Upper lobe of left lung (tissue), 6 donors: ENCODE data around the gene PTPRO. TPM values are rescaled to one million over a fixed set of nuclear protein-coding genes. Genes with fewer than 3 reads are reported as not detected.

Experiments used
- ATAC-seq, 2 donors: fragments of 200-7000 bp; cut with Tn5 transposase; one replicate each; pipeline ENCODE4 v1.9.1; 2022; ENCODE audit warnings: mild to moderate bottlenecking in 2 of 2, moderate library complexity in 2 of 2; ENCODE audit not compliant: low FRiP score in 2 of 2
- DNase-seq, 2 donors: peaks; one replicate each; pipeline ENCODE4 v3.0.0-alpha.2; 2019 to 2020
- H3K27ac ChIP-seq, 4 donors: fragments of 200-600 bp; sonication (generic); one replicate each; pipeline ENCODE4 v1.5.1; 2016 to 2019
- H3K27me3 ChIP-seq, 4 donors: fragments of 200-600 bp; sonication (generic); one replicate each; pipeline ENCODE4 v1.5.1; 2017 to 2019
- H3K36me3 ChIP-seq, 4 donors: fragments of 200-600 bp; sonication (generic); one replicate each; pipeline ENCODE4 v1.5.1; 2016 to 2019
- H3K4me1 ChIP-seq, 4 donors: fragments of 200-600 bp; sonication (generic); one replicate each; pipeline ENCODE4 v1.5.1; 2018 to 2019
- H3K4me3 ChIP-seq, 4 donors: fragments of 200-600 bp; sonication (generic); one replicate each; pipeline ENCODE4 v1.5.1; 2017 to 2019; ENCODE audit warnings: mild to moderate bottlenecking in 2 of 4, moderate library complexity in 1 of 4
- H3K9me3 ChIP-seq, 4 donors: fragments of 200-600 bp; sonication (generic); one replicate each; pipeline ENCODE4 v1.5.1; 2018 to 2019
- EP300 ChIP-seq, 4 donors: sonication (generic); formaldehyde crosslinking; IDR thresholded peaks; one replicate each; pipeline ENCODE4 v1.5.1; 2017; ENCODE audit warnings: antibody characterized with exemption in 4 of 4, control low read depth in 2 of 4
- POLR2A ChIP-seq, 4 donors: fragments of 450-650 bp; IDR thresholded peaks; one replicate each; pipeline ENCODE4 v1.5.1; 2016 to 2017; ENCODE audit warnings: antibody characterized with exemption in 4 of 4, mild to moderate bottlenecking in 2 of 4
- POLR2AphosphoS5 ChIP-seq, 2 donors: sonication (generic); formaldehyde crosslinking; IDR thresholded peaks; one replicate each; pipeline ENCODE4 v1.5.1; 2017; ENCODE audit warnings: antibody characterized with exemption in 2 of 2
- WGBS, 2 donors: methylation state at CpG; one replicate each; pipeline ENCODE4 v1.1.5; 2017 to 2018; 5-methylcytosine and 5-hydroxymethylcytosine counted together
- total RNA-seq, 6 donors: library from RNA; depleted of rRNA in 4 of 6; stranded (reverse); fragments of >200 nt in 4 of 6; gene quantifications; one replicate each; pipeline versions ENCODE4 v1.1.0 to v1.2.1, GENCODE V29; 2016 to 2021
- TF ChIP-seq, protein P1 (sequence below), 6 experiments: fragments of 450-650 bp in 4 of 6; fragments of 200-600 bp in 2 of 6; sonication (generic) in 2 of 6; IDR thresholded peaks; one replicate each; pipeline ENCODE4 v1.5.1; 2016 to 2019; ENCODE audit warnings: antibody characterized with exemption in 6 of 6
- donor health status: DM: no; HTN: no; CAD: no; lungs with moderate emphysema.
- donor health status: DM: no; HTN: yes; CAD: no; lungs with severe emphysema.

Gene PTPRO
- 10 to 100 TPM in 3 of 6 donors, 1 to 10 TPM in 3; 3.6 to 19.0 (median 8.4) TPM for total RNA-seq

DNA sequence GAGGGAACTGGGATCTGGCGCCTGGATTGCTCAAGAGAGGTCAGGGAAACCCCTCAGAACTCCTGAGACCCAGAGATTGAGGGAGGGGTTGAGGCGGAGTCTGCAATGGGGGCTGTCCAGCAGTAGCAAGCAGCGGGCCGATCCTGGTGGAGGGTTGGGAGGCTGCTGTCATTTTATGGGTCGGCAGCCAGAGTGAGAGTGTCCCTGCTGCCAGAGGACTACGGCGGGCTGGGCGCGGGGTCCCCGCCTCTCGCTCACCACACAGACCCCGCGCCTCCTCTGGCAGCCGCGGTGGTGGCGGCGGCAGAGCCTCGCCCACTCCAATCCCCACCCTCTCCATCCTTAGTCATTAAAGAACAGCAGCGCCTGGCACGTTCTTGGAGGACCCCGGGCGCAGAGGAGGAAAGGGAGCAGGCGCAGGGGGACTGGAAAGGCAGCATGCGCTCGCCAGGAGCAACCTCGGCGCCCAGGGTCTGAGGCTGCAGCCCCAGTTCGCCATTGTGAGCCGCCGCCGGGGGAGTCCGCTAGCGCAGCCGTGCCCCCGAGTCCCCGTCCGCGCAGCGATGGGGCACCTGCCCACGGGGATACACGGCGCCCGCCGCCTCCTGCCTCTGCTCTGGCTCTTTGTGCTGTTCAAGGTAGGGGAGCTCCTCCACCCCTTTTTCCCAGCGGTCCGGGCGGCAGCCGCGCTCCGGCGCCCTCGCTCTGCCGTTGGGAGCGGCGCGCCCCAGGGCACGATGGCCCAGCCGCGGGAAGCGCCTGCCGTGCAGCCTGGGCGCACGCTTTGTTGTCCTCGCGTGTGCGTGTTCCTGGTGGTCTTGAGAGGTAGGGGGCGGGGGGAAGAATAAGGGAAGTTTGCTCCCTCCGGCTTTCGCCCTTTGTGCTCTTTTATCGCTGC is at the start of gene PTPRO:
PTPRO (plus strand) TSS at position 345 of the 898 bp plus-strand sequence.
- Histone ChIP-seq H3K27ac (no peak within 1 kb of the TSS), H3K27me3 (peaks cover 0 to 17% (median 6%) of the 10 kb centered on the region in 4 donors), H3K36me3 (no peaks in the 10 kb centered on the region), H3K4me1 (peaks cover 0 to 14% (median 9%) of the 10 kb centered on the region in 4 donors), H3K9me3 (no peaks in the 10 kb centered on the region), H3K4me3 (peak within 1 kb of the TSS in 3 of 4 donors; percentile 17 to 43 (median 23))
- TF ChIP-seq POLR2A (IDR thresholded peaks at IDR 0.05) (no peak), POLR2AphosphoS5 (IDR thresholded peaks at IDR 0.05) (no peak), EP300 (IDR thresholded peaks at IDR 0.05) (no peak)
- TF ChIP-seq, protein P1, sequence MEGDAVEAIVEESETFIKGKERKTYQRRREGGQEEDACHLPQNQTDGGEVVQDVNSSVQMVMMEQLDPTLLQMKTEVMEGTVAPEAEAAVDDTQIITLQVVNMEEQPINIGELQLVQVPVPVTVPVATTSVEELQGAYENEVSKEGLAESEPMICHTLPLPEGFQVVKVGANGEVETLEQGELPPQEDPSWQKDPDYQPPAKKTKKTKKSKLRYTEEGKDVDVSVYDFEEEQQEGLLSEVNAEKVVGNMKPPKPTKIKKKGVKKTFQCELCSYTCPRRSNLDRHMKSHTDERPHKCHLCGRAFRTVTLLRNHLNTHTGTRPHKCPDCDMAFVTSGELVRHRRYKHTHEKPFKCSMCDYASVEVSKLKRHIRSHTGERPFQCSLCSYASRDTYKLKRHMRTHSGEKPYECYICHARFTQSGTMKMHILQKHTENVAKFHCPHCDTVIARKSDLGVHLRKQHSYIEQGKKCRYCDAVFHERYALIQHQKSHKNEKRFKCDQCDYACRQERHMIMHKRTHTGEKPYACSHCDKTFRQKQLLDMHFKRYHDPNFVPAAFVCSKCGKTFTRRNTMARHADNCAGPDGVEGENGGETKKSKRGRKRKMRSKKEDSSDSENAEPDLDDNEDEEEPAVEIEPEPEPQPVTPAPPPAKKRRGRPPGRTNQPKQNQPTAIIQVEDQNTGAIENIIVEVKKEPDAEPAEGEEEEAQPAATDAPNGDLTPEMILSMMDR (IDR thresholded peaks at IDR 0.05), result no peak
- DNase-seq (peak in 1 of 2 donors; percentile 82), ATAC-seq (peak; percentile 34 to 54)
- 2 to 4% methylated on average over 24 to 65 of the region's 70 CpGs for WGBS, 2 donors

DNA sequence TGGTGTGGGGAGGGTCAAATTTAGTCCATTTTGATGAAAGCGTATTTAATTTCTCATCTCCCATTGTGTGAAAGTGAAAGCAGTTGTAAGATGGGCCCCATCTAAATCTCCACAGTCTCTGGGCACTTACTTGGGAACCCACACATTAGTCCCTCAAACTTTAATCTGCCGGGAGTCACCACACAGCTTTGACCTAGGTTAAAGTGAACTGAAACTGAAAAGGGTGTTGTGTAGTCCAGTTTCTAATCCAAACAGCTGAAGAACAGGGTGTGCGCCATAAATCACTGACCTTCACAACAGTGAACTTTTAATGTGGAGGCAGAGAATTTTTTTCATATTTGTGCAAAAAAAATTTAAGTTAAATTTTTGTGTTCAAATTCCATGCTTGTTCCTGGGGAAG is 48.4 kb upstream of the PTPRO start:
- peaks cover 4 to 26% (median 17%) of the 10 kb centered on the region in 4 donors for H3K4me1 ChIP-seq
- DNase-seq, result no peak
- no peaks in the 10 kb centered on the region for H3K27me3 ChIP-seq
- no peak overlapping the region for H3K27ac ChIP-seq
- 67 to 72% methylated on average over 3 of the region's 3 CpGs for WGBS, 2 donors
- H3K4me3 ChIP-seq, result no peak overlapping the region
- TF ChIP-seq POLR2A (IDR thresholded peaks at IDR 0.05), result no peak
- TF ChIP-seq, protein P1 (IDR thresholded peaks at IDR 0.05), result no peak
- TF ChIP-seq EP300 (IDR thresholded peaks at IDR 0.05), result no peak
- no peak for TF ChIP-seq POLR2AphosphoS5 (IDR thresholded peaks at IDR 0.05)
- H3K36me3 ChIP-seq, result no peaks in the 10 kb centered on the region
- no peak for ATAC-seq
- no peaks in the 10 kb centered on the region for H3K9me3 ChIP-seq

DNA sequence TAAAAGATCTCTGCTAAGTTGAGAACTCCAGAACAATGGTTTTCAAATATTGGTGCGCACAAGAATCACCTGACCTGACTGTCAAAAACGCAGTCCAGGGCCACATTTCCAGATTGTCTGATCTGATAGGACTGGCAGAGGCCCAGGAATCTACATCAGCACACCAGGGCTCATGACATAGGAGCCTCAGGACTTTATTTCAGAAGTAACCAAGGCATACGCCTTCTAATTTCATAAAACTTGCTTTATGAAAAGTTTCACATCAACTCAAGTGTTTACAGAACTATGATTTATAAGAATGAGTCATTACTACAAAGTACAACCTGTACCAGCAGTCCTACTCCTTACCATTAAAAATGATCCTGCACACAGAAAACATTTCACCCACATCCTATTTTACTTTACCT is 47.7 kb upstream of the PTPRO start:
- ATAC-seq, result peak; percentile 14 to 66
- Histone ChIP-seq H3K4me3 (no peak overlapping the region), H3K36me3 (no peaks in the 10 kb centered on the region), H3K4me1 (peaks cover 11 to 31% (median 23%) of the 10 kb centered on the region in 4 donors), H3K27ac (peak overlapping the region in 1 of 4 donors; percentile 38), H3K27me3 (no peaks in the 10 kb centered on the region), H3K9me3 (no peaks in the 10 kb centered on the region)
- peak in 1 of 2 donors; percentile 51 for DNase-seq
- TF ChIP-seq, protein P1 (IDR thresholded peaks at IDR 0.05), result no peak
- peak in 1 of 4 donors; percentile 29 for TF ChIP-seq EP300 (IDR thresholded peaks at IDR 0.05)
- WGBS, 2 donors, result 47 to 58% methylated on average over 3 of the region's 3 CpGs

DNA sequence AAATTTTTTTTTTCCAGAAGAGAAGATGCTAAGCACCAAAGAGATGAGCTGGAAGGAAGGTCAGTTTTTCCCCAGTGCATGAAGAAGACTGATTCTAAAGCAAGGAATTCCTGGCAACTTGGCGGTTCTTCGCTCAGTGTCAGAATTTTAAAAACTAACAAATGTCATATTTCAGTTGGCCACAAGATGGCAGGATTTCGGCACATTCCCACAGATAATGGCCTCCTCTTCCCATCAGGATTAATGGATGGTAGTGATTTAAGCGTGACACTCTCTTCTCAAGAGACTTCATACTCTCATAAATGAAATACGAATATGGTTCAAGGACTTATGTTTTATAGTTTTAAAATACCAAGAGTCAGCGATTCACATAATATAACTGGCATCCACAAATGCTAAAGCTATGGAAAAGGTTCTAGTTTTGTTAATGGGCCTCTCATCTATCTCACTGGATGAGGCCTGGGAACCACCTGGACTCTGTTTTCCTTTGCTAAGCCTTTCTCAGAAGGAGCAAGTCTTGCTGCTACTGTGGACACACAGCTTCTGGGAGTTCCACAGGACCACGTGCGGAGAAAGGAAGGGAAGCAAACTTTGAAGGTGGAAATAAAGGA is 46.1 kb upstream of the PTPRO start:
- DNase-seq, result no peak
- TF ChIP-seq POLR2A (IDR thresholded peaks at IDR 0.05) (no peak), EP300 (IDR thresholded peaks at IDR 0.05) (no peak), POLR2AphosphoS5 (IDR thresholded peaks at IDR 0.05) (no peak)
- TF ChIP-seq, protein P1 (IDR thresholded peaks at IDR 0.05), result peak; percentile 51 to 78 (median 59)
- 35 to 38% methylated on average over 8 of the region's 8 CpGs for WGBS, 2 donors
- Histone ChIP-seq H3K4me3 (no peak overlapping the region), H3K4me1 (peaks cover 12 to 32% (median 26%) of the 10 kb centered on the region in 4 donors), H3K36me3 (no peaks in the 10 kb centered on the region), H3K27me3 (no peaks in the 10 kb centered on the region), H3K27ac (no peak overlapping the region), H3K9me3 (no peaks in the 10 kb centered on the region)
- peak in 1 of 2 donors; percentile 60 for ATAC-seq
